Stomach (tissue), 9 donors: ENCODE results near the gene NDC80. TPM values are rescaled to one million over a fixed set of nuclear protein-coding genes. Genes with fewer than 3 reads are reported as not detected.
A peak's percentile ranks its signal among the peaks of the same experiment; 100 is the strongest.

ENCODE experiments used
- DNase-seq, 2 donors: peaks; one replicate each; pipeline versions ENCODE4 v3.0.0 to v3.0.0-alpha.2; 2013 to 2019
- H3K27ac ChIP-seq, 5 donors: fragments of 200-600 bp in 4 of 5; sonication (generic) in 4 of 5; one replicate each; pipeline ENCODE4 v1.5.1; 2013 to 2019; ENCODE audit warnings: mild to moderate bottlenecking in 1 of 5, moderate library complexity in 1 of 5
- H3K27me3 ChIP-seq, 3 donors: fragments of 200-600 bp; sonication (generic); one replicate each; pipeline ENCODE4 v1.5.1; 2017 to 2019; ENCODE audit warnings: mixed run types in 1 of 3
- H3K36me3 ChIP-seq, 4 donors: fragments of 200-600 bp; sonication (generic); 1 replicate in 3 of 4; 2 replicates in 1 of 4; pipeline ENCODE4 v1.5.1; 2016 to 2019
- H3K4me1 ChIP-seq, 4 donors: fragments of 200-600 bp; sonication (generic); one replicate each; pipeline ENCODE4 v1.5.1; 2016 to 2019
- H3K4me3 ChIP-seq, 4 donors: fragments of 200-600 bp; sonication (generic) in 3 of 4; one replicate each; pipeline ENCODE4 v1.5.1; 2016 to 2019; ENCODE audit warnings: mild to moderate bottlenecking in 1 of 4
- H3K9me3 ChIP-seq, 4 donors: fragments of 200-600 bp; sonication (generic); one replicate each; pipeline ENCODE4 v1.5.1; 2016 to 2019
- EP300 ChIP-seq: sonication (generic); formaldehyde crosslinking; IDR thresholded peaks from one replicate; pipeline ENCODE4 v1.6.1; 2017; ENCODE audit warnings: antibody characterized with exemption
- POLR2A ChIP-seq, 4 donors: fragments of 450-650 bp; IDR thresholded peaks; one replicate each; pipeline ENCODE4 v1.6.1; 2016; ENCODE audit warnings: antibody characterized with exemption in 4 of 4, control low read depth in 2 of 4, mild to moderate bottlenecking in 1 of 4, moderate library complexity in 1 of 4
- POLR2AphosphoS5 ChIP-seq, 3 donors: sonication (generic); formaldehyde crosslinking; IDR thresholded peaks; one replicate each; pipeline ENCODE4 v1.6.1; 2016; ENCODE audit warnings: antibody characterized with exemption in 3 of 3
- whole genome bisulfite sequencing, 5 donors: extraction: QIAGEN DNeasy Blood & Tissue Kit in 3 of 5; methylation state at CpG; one replicate each; pipeline versions ENCODE4 v1.1.5 to v1.1.7; 2013 to 2018; 5-methylcytosine and 5-hydroxymethylcytosine counted together
- intact Hi-C: fragments of 100-400 bp; cut with DNase I; formaldehyde crosslinking; loops from one replicate; pipeline ENCODE4 v1.15.1; 2023; ENCODE audit warnings: low total_unique reads
- polyA plus RNA-seq, 3 donors: library from polyadenylated mRNA; stranded (reverse); fragments of 200-250 nt; gene quantifications; one replicate each; pipeline ENCODE4 v1.2.3, GENCODE V29; 2013
- total RNA-seq, 5 donors: library from RNA; depleted of rRNA; stranded (reverse); fragments of >200 nt; gene quantifications; one replicate each; pipeline versions ENCODE4 v1.1.0 to v1.2.3, GENCODE V29; 2014 to 2016
- TF ChIP-seq, protein P1 (sequence below), 7 experiments: fragments of 450-650 bp in 4 of 7; fragments of 200-600 bp in 3 of 7; sonication (generic) in 3 of 7; IDR thresholded peaks; one replicate each; pipeline ENCODE4 v1.5.1; 2016 to 2019; ENCODE audit warnings: antibody characterized with exemption in 7 of 7, control low read depth in 2 of 7, mild to moderate bottlenecking in 1 of 7
- donor health status: healthy with polysubstance abuse.
- donor health status: Bipolar disorder and iron deficiency.
- donor health status: healthy.

The NDC80 gene
- total and polyA plus RNA-seq, 8 donors, result 1.4 to 25.7 (median 3.3) TPM

DNA sequence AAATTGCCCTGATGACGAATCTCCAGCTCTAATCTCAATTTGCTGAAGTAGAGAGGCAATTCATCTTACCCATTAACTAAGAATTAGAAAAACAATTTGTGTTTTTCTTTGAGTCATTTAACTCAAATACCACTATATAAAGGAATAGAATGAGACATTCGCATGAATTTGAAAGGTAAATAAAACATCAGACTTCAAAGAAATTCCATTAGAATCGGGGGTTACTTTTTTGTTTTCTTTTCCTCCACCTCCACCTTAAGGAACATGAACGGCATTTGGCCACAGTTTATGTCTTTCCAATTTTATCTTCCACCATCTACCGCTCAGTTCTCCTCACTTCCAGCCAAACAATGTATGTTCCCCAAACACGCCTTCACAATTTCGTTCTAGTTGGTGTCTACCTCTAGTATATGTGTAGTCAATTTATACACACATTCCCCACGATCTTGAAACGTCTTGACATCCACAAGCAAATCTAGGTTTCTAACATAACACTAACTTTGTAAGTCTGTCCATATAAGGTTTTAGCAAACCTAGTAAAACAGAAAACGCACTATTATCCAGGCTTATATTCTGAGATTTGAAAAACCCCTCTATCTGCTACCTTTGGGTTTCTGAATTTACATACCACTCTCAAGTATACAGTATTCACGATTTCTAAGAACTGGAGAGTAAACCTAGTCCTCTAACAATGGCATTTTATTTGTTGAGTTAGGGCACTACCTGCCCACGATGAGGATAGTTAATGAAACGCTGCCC, 83.0 kb downstream of the NDC80 start:
- H3K27me3 ChIP-seq, result no peaks in the 10 kb centered on the region
- H3K4me3 ChIP-seq, result peak overlapping the region; percentile 77 to 93 (median 86)
- intact Hi-C loops, result loop anchor here (10.0 kb wide), 1 partner anchor 80 kb away; the partner anchor contains the start of genes METTL4 and NDC80
- peak in 1 of 2 donors; percentile 32 for DNase-seq
- 22 to 36% (median 33%) methylated on average over 13 of the region's 13 CpGs for WGBS, 5 donors
- TF ChIP-seq POLR2AphosphoS5 (IDR thresholded peaks at IDR 0.05) (no peak), POLR2A (IDR thresholded peaks at IDR 0.05) (no peak), EP300 (no peak)
- TF ChIP-seq, protein P1, sequence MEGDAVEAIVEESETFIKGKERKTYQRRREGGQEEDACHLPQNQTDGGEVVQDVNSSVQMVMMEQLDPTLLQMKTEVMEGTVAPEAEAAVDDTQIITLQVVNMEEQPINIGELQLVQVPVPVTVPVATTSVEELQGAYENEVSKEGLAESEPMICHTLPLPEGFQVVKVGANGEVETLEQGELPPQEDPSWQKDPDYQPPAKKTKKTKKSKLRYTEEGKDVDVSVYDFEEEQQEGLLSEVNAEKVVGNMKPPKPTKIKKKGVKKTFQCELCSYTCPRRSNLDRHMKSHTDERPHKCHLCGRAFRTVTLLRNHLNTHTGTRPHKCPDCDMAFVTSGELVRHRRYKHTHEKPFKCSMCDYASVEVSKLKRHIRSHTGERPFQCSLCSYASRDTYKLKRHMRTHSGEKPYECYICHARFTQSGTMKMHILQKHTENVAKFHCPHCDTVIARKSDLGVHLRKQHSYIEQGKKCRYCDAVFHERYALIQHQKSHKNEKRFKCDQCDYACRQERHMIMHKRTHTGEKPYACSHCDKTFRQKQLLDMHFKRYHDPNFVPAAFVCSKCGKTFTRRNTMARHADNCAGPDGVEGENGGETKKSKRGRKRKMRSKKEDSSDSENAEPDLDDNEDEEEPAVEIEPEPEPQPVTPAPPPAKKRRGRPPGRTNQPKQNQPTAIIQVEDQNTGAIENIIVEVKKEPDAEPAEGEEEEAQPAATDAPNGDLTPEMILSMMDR (IDR thresholded peaks at IDR 0.05), result no peak
- peak overlapping the region; percentile 93 to 99 (median 98) for H3K27ac ChIP-seq
- no peaks in the 10 kb centered on the region for H3K9me3 ChIP-seq
- no peaks in the 10 kb centered on the region for H3K36me3 ChIP-seq
- peaks cover 13 to 42% (median 29%) of the 10 kb centered on the region in 4 donors for H3K4me1 ChIP-seq

DNA sequence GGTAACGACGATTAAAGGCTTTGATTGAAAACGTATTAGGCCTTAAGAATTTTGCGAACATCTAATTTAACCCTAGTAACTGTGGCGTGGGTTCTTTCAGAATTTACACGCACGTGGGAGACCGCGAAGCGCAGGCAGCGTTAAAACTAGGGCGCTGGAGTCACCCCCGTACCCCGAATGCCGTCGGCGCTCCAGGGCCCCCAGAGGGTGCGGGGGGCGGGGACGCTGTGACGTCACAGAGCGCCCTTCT, 83.5 kb downstream of the NDC80 start:
- peak overlapping the region; percentile 77 to 93 (median 86) for H3K4me3 ChIP-seq
- H3K4me1 ChIP-seq, result peaks cover 15 to 47% (median 33%) of the 10 kb centered on the region in 4 donors
- H3K27me3 ChIP-seq, result no peaks in the 10 kb centered on the region
- no peak for TF ChIP-seq POLR2A (IDR thresholded peaks at IDR 0.05)
- TF ChIP-seq POLR2AphosphoS5 (IDR thresholded peaks at IDR 0.05), result no peak
- TF ChIP-seq EP300, result no peak
- H3K27ac ChIP-seq, result peak overlapping the region; percentile 93 to 99 (median 98)
- intact Hi-C loops, result loop anchor here (10.0 kb wide), 1 partner anchor 80 kb away; the partner anchor contains the start of genes METTL4 and NDC80
- no peaks in the 10 kb centered on the region for H3K36me3 ChIP-seq
- 0 to 1% (median 1%) methylated on average over 21 to 22 of the region's 22 CpGs for WGBS, 5 donors
- no peaks in the 10 kb centered on the region for H3K9me3 ChIP-seq
- peak; percentile 64 to 88 for DNase-seq

DNA sequence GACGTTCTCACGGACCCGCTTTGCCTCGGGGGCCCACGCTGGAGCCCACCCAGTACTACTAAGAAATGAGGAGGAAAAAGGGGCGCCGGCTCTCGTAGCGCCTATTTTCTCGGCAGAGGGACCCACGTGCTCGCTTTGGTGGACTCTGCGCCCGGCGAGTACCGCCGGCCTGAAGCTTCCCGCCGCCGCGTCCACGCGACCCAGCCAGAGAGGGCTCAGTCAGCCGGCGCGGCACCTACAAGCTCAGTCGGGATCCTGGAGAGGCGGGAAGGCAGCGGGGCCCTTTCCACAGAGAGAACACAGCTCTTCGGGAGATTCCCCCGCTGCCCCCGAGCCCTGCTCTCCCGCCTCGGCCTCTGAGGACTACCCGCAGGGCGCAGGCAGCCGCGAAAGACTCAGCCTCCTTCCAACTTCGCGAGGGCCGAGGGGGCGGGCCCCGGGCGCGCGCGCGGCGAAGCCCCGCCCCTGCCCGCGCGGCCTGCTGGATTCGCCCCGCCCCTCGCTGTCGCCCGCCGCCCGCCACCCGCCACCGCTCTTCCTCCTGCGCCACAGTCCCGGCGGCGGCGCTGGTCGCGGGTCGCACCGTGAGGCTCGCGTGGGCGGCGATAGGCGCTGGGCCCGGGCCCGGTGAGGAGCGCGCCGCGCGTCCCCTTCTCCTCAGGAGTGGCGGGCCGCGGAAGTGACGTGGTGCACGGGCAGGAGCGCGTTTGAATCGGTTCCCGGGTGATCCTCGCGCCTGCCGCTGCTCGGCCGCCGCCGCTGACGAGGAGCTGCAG, 84.0 kb downstream of the NDC80 start, which contains the start of gene SMCHD1:
Gene SMCHD1 (plus strand): TSS at position 549 of the 776 bp plus-strand sequence. CDS start 350 bp downstream, outside the sequence.
- WGBS, 5 donors, result 0 to 1% (median 0%) methylated on average over 43 to 100 of the region's 100 CpGs
- Histone ChIP-seq H3K27ac (peak within 1 kb of the TSS; percentile 93 to 99 (median 98)), H3K4me3 (peak within 1 kb of the TSS; percentile 77 to 93 (median 86)), H3K9me3 (no peaks in the 10 kb centered on the region), H3K27me3 (no peaks in the 10 kb centered on the region), H3K4me1 (peaks cover 15 to 52% (median 36%) of the 10 kb centered on the region in 4 donors), H3K36me3 (no peaks in the 10 kb centered on the region)
- DNase-seq, result peak; percentile 92 to 95
- no peak for TF ChIP-seq POLR2A (IDR thresholded peaks at IDR 0.05)
- TF ChIP-seq, protein P1 (IDR thresholded peaks at IDR 0.05), result no peak
- TF ChIP-seq EP300, result no peak
- TF ChIP-seq POLR2AphosphoS5 (IDR thresholded peaks at IDR 0.05), result peak; percentile 65 to 99 (median 98)
- intact Hi-C loops, result loop anchor here (10.0 kb wide), 1 partner anchor 81 kb away; the partner anchor contains the start of genes METTL4 and NDC80

DNA sequence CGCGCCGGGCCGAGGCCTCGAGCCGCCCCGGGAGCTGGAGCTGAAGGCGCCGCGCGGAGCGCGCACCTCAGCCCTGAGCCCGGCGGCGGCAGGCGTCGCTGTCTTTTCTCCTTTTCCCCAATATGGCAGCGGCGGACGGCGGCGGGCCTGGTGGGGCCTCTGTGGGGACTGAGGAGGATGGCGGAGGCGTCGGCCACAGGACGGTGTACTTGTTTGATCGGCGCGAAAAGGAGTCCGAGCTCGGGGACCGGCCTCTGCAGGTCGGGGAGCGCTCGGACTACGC, 84.5 kb downstream of the NDC80 start:
- H3K36me3 ChIP-seq, result peaks cover 0 to 2% (median 0%) of the 10 kb centered on the region in 4 donors
- H3K27ac ChIP-seq, result peak overlapping the region; percentile 93 to 99 (median 98)
- no peaks in the 10 kb centered on the region for H3K27me3 ChIP-seq
- DNase-seq, result no peak
- peak overlapping the region; percentile 77 to 93 (median 86) for H3K4me3 ChIP-seq
- TF ChIP-seq POLR2A (IDR thresholded peaks at IDR 0.05) (no peak), EP300 (no peak), POLR2AphosphoS5 (IDR thresholded peaks at IDR 0.05) (no peak)
- TF ChIP-seq, protein P1 (IDR thresholded peaks at IDR 0.05), result no peak
- peaks cover 15 to 56% (median 37%) of the 10 kb centered on the region in 4 donors for H3K4me1 ChIP-seq
- 0% methylated on average over 19 to 37 of the region's 37 CpGs for WGBS, 5 donors
- intact Hi-C loops, result loop anchor here (10.0 kb wide), 1 partner anchor 81 kb away; the partner anchor contains the start of genes METTL4 and NDC80
- no peaks in the 10 kb centered on the region for H3K9me3 ChIP-seq
